ENCODE measurements around the gene MB.

Gene MB

GRCh38 chr22:35593891-35594470 is 23.1 kb downstream of the MB start:
- no peak overlapping the region for H3K4me3 ChIP-seq (ENCODE audit: low read depth, low read length)
- DNase-seq (ENCODE audit: low read depth, low spot score), result no peak
- in situ Hi-C loops (cut with HindIII; ENCODE audit: low sequenced_read_pairs), result no loop called here
- no peak for TF ChIP-seq CTCF (IDR thresholded peaks at IDR 0.05; ENCODE audit: low read depth, low read length)

GRCh38 chr22:35593071-35593890 is 23.8 kb downstream of the MB start:
- in situ Hi-C loops (cut with HindIII; ENCODE audit: low sequenced_read_pairs), result no loop called here

GRCh38 chr22:35592418-35592967 is 24.6 kb downstream of the MB start:
- no peak for TF ChIP-seq CTCF (IDR thresholded peaks at IDR 0.05; ENCODE audit: low read depth, low read length)
- in situ Hi-C loops (cut with HindIII; ENCODE audit: low sequenced_read_pairs), result no loop called here
- H3K4me3 ChIP-seq (ENCODE audit: low read depth, low read length), result no peak overlapping the region
- DNase-seq (ENCODE audit: low read depth, low spot score), result no peak

More at GRCh38 chr22:35593071-35593890, 23.8 kb downstream of the MB start:
- DNase-seq (ENCODE audit: low read depth, low spot score), result no peak
- no peak for TF ChIP-seq CTCF (IDR thresholded peaks at IDR 0.05; ENCODE audit: low read depth, low read length)
- no peak overlapping the region for H3K4me3 ChIP-seq (ENCODE audit: low read depth, low read length)

GRCh38 chr22:35591714-35592417 is 25.3 kb downstream of the MB start:
- in situ Hi-C loops (cut with HindIII; ENCODE audit: low sequenced_read_pairs), result no loop called here
- no peak for DNase-seq (ENCODE audit: low read depth, low spot score)
- TF ChIP-seq CTCF (IDR thresholded peaks at IDR 0.05; ENCODE audit: low read depth, low read length), result no peak
- no peak overlapping the region for H3K4me3 ChIP-seq (ENCODE audit: low read depth, low read length)

- no peak for DNase-seq (ENCODE audit: low read depth, low spot score)
- TF ChIP-seq CTCF (IDR thresholded peaks at IDR 0.05; ENCODE audit: low read depth, low read length), result no peak
- in situ Hi-C loops (cut with HindIII; ENCODE audit: low sequenced_read_pairs), result no loop called here
Measured at GRCh38 chr22:35590634-35591295, 26.4 kb downstream of the MB start.

GRCh38 chr22:35589756-35590093 is 27.4 kb downstream of the MB start:
- H3K4me3 ChIP-seq (ENCODE audit: low read depth, low read length), result no peak overlapping the region
- in situ Hi-C loops (cut with HindIII; ENCODE audit: low sequenced_read_pairs), result no loop called here
- no peak for TF ChIP-seq CTCF (IDR thresholded peaks at IDR 0.05; ENCODE audit: low read depth, low read length)
- no peak for DNase-seq (ENCODE audit: low read depth, low spot score)

More at GRCh38 chr22:35590634-35591295, 26.4 kb downstream of the MB start:
- H3K4me3 ChIP-seq (ENCODE audit: low read depth, low read length), result no peak overlapping the region

Data from astrocyte of the spinal cord (primary cell).